OCI-LY1 (cell line): ENCODE measurements around the gene SLC12A8.
A peak's percentile ranks its signal among the peaks of the same experiment; 100 is the strongest.

Source experiments
- H2AFZ ChIP-seq: fragments of 200-600 bp; sonication (generic), shearing (Covaris generic); 2 replicates; pipeline ENCODE4 v1.6.0; 2014; ENCODE audit warnings: antibody characterized with exemption, mild to moderate bottlenecking, low read length
- H3F3A ChIP-seq: fragments of 200-600 bp; sonication (generic), shearing (Covaris generic); 2 replicates; pipeline ENCODE4 v1.6.0; 2014; ENCODE audit warnings: mild to moderate bottlenecking, antibody characterized with exemption, low read length, moderate library complexity; ENCODE audit not compliant: insufficient read depth
- H3K27ac ChIP-seq: fragments of 200-600 bp; sonication (generic); 2 replicates; pipeline ENCODE4 v1.5.1; 2014; ENCODE audit warnings: low read length, mixed run types, mild to moderate bottlenecking, low read depth; ENCODE audit not compliant: poor library complexity, severe bottlenecking
- H3K27me3 ChIP-seq: fragments of 200-600 bp; sonication (generic); 2 replicates; pipeline ENCODE4 v1.6.0; 2014; ENCODE audit warnings: antibody characterized with exemption, mild to moderate bottlenecking, low read length, moderate library complexity; ENCODE audit not compliant: insufficient read depth
- H3K36me3 ChIP-seq: fragments of 200-600 bp; sonication (generic); 2 replicates; pipeline ENCODE4 v1.6.1; 2014; ENCODE audit warnings: mild to moderate bottlenecking, antibody characterized with exemption, low read length, moderate library complexity, mixed read lengths; ENCODE audit not compliant: insufficient read depth
- H3K4me1 ChIP-seq: fragments of 200-600 bp; sonication (generic); 2 replicates; pipeline ENCODE4 v1.5.1; 2014; ENCODE audit warnings: mild to moderate bottlenecking, low read length, moderate library complexity; ENCODE audit not compliant: insufficient read depth, severe bottlenecking
- H3K4me2 ChIP-seq: fragments of 200-600 bp; sonication (generic), shearing (Covaris generic); 2 replicates; pipeline ENCODE4 v1.6.1; 2014; ENCODE audit warnings: low read length
- H3K4me3 ChIP-seq: fragments of 200-600 bp; sonication (generic); 2 replicates; pipeline ENCODE4 v1.5.1; 2014; ENCODE audit warnings: low read length, low read depth, mild to moderate bottlenecking, mixed read lengths; ENCODE audit not compliant: poor library complexity, severe bottlenecking
- H3K79me2 ChIP-seq: fragments of 200-600 bp; shearing (Covaris generic); 2 replicates; pipeline ENCODE4 v1.6.1; 2016; ENCODE audit warnings: mixed run types, low read length, mixed read lengths; ENCODE audit not compliant: insufficient read depth
- H3K9ac ChIP-seq: fragments of 200-600 bp; sonication (generic), shearing (Covaris generic); 2 replicates; pipeline ENCODE4 v1.6.1; 2014; ENCODE audit warnings: mild to moderate bottlenecking, low read length, mixed read lengths
- H3K9me2 ChIP-seq: fragments of 200-600 bp; sonication (generic), shearing (Covaris generic); 2 replicates; pipeline ENCODE4 v1.6.1; 2014; ENCODE audit warnings: low read depth, mild to moderate bottlenecking, low read length, mixed read lengths
- H3K9me3 ChIP-seq: fragments of 200-600 bp; shearing (Covaris generic); 2 replicates; pipeline ENCODE4 v1.6.1; 2014; ENCODE audit warnings: low read length, mixed read lengths
- H4K20me1 ChIP-seq: fragments of 200-600 bp; sonication (generic), shearing (Covaris generic); 2 replicates; pipeline ENCODE4 v1.6.0; 2016; ENCODE audit warnings: mild to moderate bottlenecking, low read length; ENCODE audit not compliant: insufficient read depth
- CTCF ChIP-seq: fragments of 200-600 bp; sonication (generic), shearing (Covaris generic); IDR thresholded peaks from 2 replicates; pipeline ENCODE4 v1.5.1; 2017; ENCODE audit warnings: mild to moderate bottlenecking, antibody characterized with exemption, low read length, moderate library complexity, mixed read lengths
- EZH2 ChIP-seq: fragments of 200-600 bp; sonication (generic), shearing (Covaris generic); IDR thresholded peaks from 2 replicates; pipeline ENCODE4 v1.8.0; 2017; ENCODE audit warnings: borderline replicate concordance, mixed run types, mild to moderate bottlenecking, antibody characterized with exemption, low read length, moderate library complexity, mixed read lengths

Gene SLC12A8

GRCh38 chr3:125157183-125157582, 55.4 kb downstream of the SLC12A8 start:
- no peaks in the 10 kb centered on the region for H4K20me1 ChIP-seq
- no peaks in the 10 kb centered on the region for H3K9me2 ChIP-seq
- H3K4me1 ChIP-seq: peaks cover 33% of the 10 kb centered on the region
- no peak overlapping the region for H3K27ac ChIP-seq
- no peak overlapping the region for H3K4me2 ChIP-seq
- no peak for TF ChIP-seq CTCF
- TF ChIP-seq EZH2: no peak
- H3K9me3 ChIP-seq: no peaks in the 10 kb centered on the region
- H2AFZ ChIP-seq: no peak overlapping the region
- H3K4me3 ChIP-seq: no peak overlapping the region
- no peaks in the 10 kb centered on the region for H3F3A ChIP-seq
- no peaks in the 10 kb centered on the region for H3K36me3 ChIP-seq
- H3K9ac ChIP-seq: no peak overlapping the region
- no peaks in the 10 kb centered on the region for H3K27me3 ChIP-seq
- H3K79me2 ChIP-seq: no peaks in the 10 kb centered on the region

- H3K4me2 ChIP-seq: no peak overlapping the region
- H3K9me3 ChIP-seq: no peaks in the 10 kb centered on the region
Observed at GRCh38 chr3:125156456-125156855, 56.1 kb downstream of the SLC12A8 start.

GRCh38 chr3:125154800-125155269, 57.7 kb downstream of the SLC12A8 start:
- Histone ChIP-seq H3K27ac (peak overlapping the region; percentile 28), H3K79me2 (no peaks in the 10 kb centered on the region), H3K4me2 (peak overlapping the region; percentile 63), H3F3A (no peaks in the 10 kb centered on the region), H3K9ac (peak overlapping the region; percentile 33), H3K36me3 (no peaks in the 10 kb centered on the region), H3K9me2 (no peaks in the 10 kb centered on the region), H3K27me3 (no peaks in the 10 kb centered on the region), H3K9me3 (no peaks in the 10 kb centered on the region), H3K4me3 (peak overlapping the region; percentile 40), H4K20me1 (no peaks in the 10 kb centered on the region), H2AFZ (peak overlapping the region; percentile 83), H3K4me1 (peaks cover 33% of the 10 kb centered on the region)
- TF ChIP-seq EZH2: no peak
- TF ChIP-seq CTCF: no peak

More at GRCh38 chr3:125156456-125156855, 56.1 kb downstream of the SLC12A8 start:
- no peaks in the 10 kb centered on the region for H3K9me2 ChIP-seq
- H3K4me1 ChIP-seq: peaks cover 33% of the 10 kb centered on the region
- no peaks in the 10 kb centered on the region for H3K79me2 ChIP-seq
- no peak overlapping the region for H2AFZ ChIP-seq
- no peak overlapping the region for H3K9ac ChIP-seq
- no peak overlapping the region for H3K27ac ChIP-seq
- H3F3A ChIP-seq: no peaks in the 10 kb centered on the region
- TF ChIP-seq CTCF: no peak
- no peak for TF ChIP-seq EZH2
- no peaks in the 10 kb centered on the region for H3K36me3 ChIP-seq
- H4K20me1 ChIP-seq: no peaks in the 10 kb centered on the region
- H3K4me3 ChIP-seq: no peak overlapping the region
- no peaks in the 10 kb centered on the region for H3K27me3 ChIP-seq
